Transverse colon (tissue), 4 donors: ENCODE measurements around the gene FRZB. TPM values are rescaled to one million over a fixed set of nuclear protein-coding genes. Genes with fewer than 3 reads are reported as not detected.
A peak's percentile ranks its signal among the peaks of the same experiment; 100 is the strongest.

Experiments used
- DNase-seq: peaks from one replicate; pipeline ENCODE4 v3.0.0-alpha.2; 2019
- H3K27ac ChIP-seq, 4 donors: fragments of 200-600 bp; sonication (generic); 2 replicates each; pipeline ENCODE4 v1.5.1; 2016 to 2018; ENCODE audit warnings: inconsistent platforms in 4 of 4
- H3K27me3 ChIP-seq: fragments of 200-600 bp; sonication (generic); 2 replicates; pipeline ENCODE4 v1.5.1; 2017; ENCODE audit warnings: inconsistent platforms
- H3K36me3 ChIP-seq, 4 donors: fragments of 200-600 bp; sonication (generic); 2 replicates each; pipeline ENCODE4 v1.5.1; 2017 to 2019; ENCODE audit warnings: inconsistent platforms in 4 of 4
- H3K4me1 ChIP-seq, 4 donors: fragments of 200-600 bp; sonication (generic); 2 replicates each; pipeline ENCODE4 v1.5.1; 2017 to 2020; ENCODE audit warnings: inconsistent platforms in 4 of 4
- H3K4me3 ChIP-seq, 4 donors: fragments of 200-600 bp; sonication (generic); 1 replicate in 1 of 4; 2 replicates in 3 of 4; pipeline versions ENCODE4 v1.5.1 to v1.6.1; 2017 to 2019; ENCODE audit warnings: inconsistent platforms in 4 of 4
- H3K9me3 ChIP-seq, 2 donors: fragments of 200-600 bp; sonication (generic); 2 replicates each; pipeline ENCODE4 v1.5.1; 2017 to 2019; ENCODE audit warnings: inconsistent platforms in 2 of 2
- CTCF ChIP-seq, 5 experiments: fragments of 200-600 bp in 3 of 5; fragments of 450-650 bp in 2 of 5; sonication (generic) in 3 of 5; IDR thresholded peaks; 1 replicate in 2 of 5; 2 replicates in 3 of 5; pipeline ENCODE4 v1.5.1; 2016 to 2017; ENCODE audit warnings: antibody characterized with exemption in 5 of 5, inconsistent platforms in 3 of 5, mild to moderate bottlenecking in 2 of 5, moderate library complexity in 1 of 5
- EP300 ChIP-seq: sonication (generic); formaldehyde crosslinking; IDR thresholded peaks from one replicate; pipeline ENCODE4 v1.6.1; 2017; ENCODE audit warnings: antibody characterized with exemption, low read depth
- POLR2A ChIP-seq: fragments of 450-650 bp; IDR thresholded peaks from one replicate; pipeline ENCODE4 v1.6.1; 2016; ENCODE audit warnings: antibody characterized with exemption, mild to moderate bottlenecking, moderate library complexity
- POLR2AphosphoS5 ChIP-seq, 3 donors: sonication (generic); formaldehyde crosslinking; IDR thresholded peaks; one replicate each; pipeline ENCODE4 v1.6.1; 2016; ENCODE audit warnings: antibody characterized with exemption in 3 of 3
- WGBS, 2 donors: methylation state at CpG; one replicate each; pipeline ENCODE4 v1.1.5; 2018; ENCODE audit warnings: low coverage in 1 of 2; 5-methylcytosine and 5-hydroxymethylcytosine counted together
- in situ Hi-C, 4 donors: fragments of 200-750 bp; cut with MboI; loops; one replicate each; pipeline versions ENCODE4 v1.15.0 to v1.15.1; 2017; ENCODE audit warnings: low sequenced_read_pairs in 3 of 4, low pct_ligation_motif_present in 1 of 4, low pct_unique_long_range_greater_than_20kb in 1 of 4
- intact Hi-C: fragments of 100-400 bp; cut with DNase I; formaldehyde crosslinking; loops from one replicate; pipeline ENCODE4 v1.15.1; 2023; ENCODE audit warnings: low total_unique reads
- total RNA-seq, 4 donors: library from RNA; depleted of rRNA; stranded (reverse); fragments of >200 nt; gene quantifications; one replicate each; pipeline ENCODE4 v1.1.0, GENCODE V29; 2016

Gene FRZB
- 10 to 100 TPM in 1 of 4 donors, 1 to 10 TPM in 2, under 1 TPM in 1; 0.37 to 11.9 (median 2.9) TPM for total RNA-seq

GRCh38 chr2:182866461-182867406 is at the start of gene FRZB:
Gene FRZB, minus strand, starts transcription at chr2:182866637. Its CDS starts 85 bp downstream, at chr2:182866552.
- TF ChIP-seq POLR2AphosphoS5 (IDR thresholded peaks at IDR 0.05) (peak in 2 of 3 donors; percentile 38 to 46), POLR2A (peak; percentile 31), CTCF (IDR thresholded peaks at IDR 0.05) (no peak), EP300 (no peak)
- H3K4me1 ChIP-seq = peaks cover 0 to 31% (median 15%) of the 10 kb centered on the region in 4 donors
- DNase-seq = peak; percentile 32
- in situ Hi-C loops (no loop called here), intact Hi-C loops (no loop called here)
- no peaks in the 10 kb centered on the region for H3K36me3 ChIP-seq
- 44 to 60% methylated on average over 1 to 44 of the region's 57 CpGs for WGBS, 2 donors
- peak within 1 kb of the TSS; percentile 61 to 79 (median 70) for H3K27ac ChIP-seq
- H3K4me3 ChIP-seq = peak within 1 kb of the TSS; percentile 13 to 50 (median 27)
- H3K27me3 ChIP-seq = peaks cover 18% of the 10 kb centered on the region
- no peaks in the 10 kb centered on the region for H3K9me3 ChIP-seq

GRCh38 chr2:182915369-182916326 is 49.2 kb upstream of the FRZB start:
- Histone ChIP-seq H3K4me3 (no peak overlapping the region), H3K27ac (no peak overlapping the region), H3K36me3 (no peaks in the 10 kb centered on the region), H3K4me1 (no peaks in the 10 kb centered on the region), H3K9me3 (no peaks in the 10 kb centered on the region), H3K27me3 (no peaks in the 10 kb centered on the region)
- TF ChIP-seq CTCF (IDR thresholded peaks at IDR 0.05) = no peak
- no peak for TF ChIP-seq POLR2A
- TF ChIP-seq EP300 = no peak
- no peak for TF ChIP-seq POLR2AphosphoS5 (IDR thresholded peaks at IDR 0.05)
- intact Hi-C loops (no loop called here), in situ Hi-C loops (no loop called here)
- no peak for DNase-seq
- 76 to 83% methylated on average over 6 of the region's 6 CpGs for WGBS, 2 donors

GRCh38 chr2:182914852-182915251 is 48.4 kb upstream of the FRZB start:
- no peak for DNase-seq
- no peak for TF ChIP-seq CTCF (IDR thresholded peaks at IDR 0.05)
- TF ChIP-seq EP300 = no peak
- TF ChIP-seq POLR2AphosphoS5 (IDR thresholded peaks at IDR 0.05) = no peak
- TF ChIP-seq POLR2A = no peak
- H3K27me3 ChIP-seq = no peaks in the 10 kb centered on the region

GRCh38 chr2:182913064-182913463 is 46.6 kb upstream of the FRZB start:
- 95% methylated on average over 1 of the region's 1 CpG; no CpG with 5 or more reads in 1 of the 2 donors for WGBS, 2 donors
- Histone ChIP-seq H3K27me3 (no peaks in the 10 kb centered on the region), H3K4me3 (no peak overlapping the region), H3K4me1 (no peaks in the 10 kb centered on the region), H3K9me3 (no peaks in the 10 kb centered on the region), H3K36me3 (peaks cover 0 to 3% (median 0%) of the 10 kb centered on the region in 4 donors), H3K27ac (no peak overlapping the region)
- intact Hi-C loops = no loop called here
- DNase-seq = no peak
- TF ChIP-seq POLR2A (no peak), CTCF (IDR thresholded peaks at IDR 0.05) (no peak), POLR2AphosphoS5 (IDR thresholded peaks at IDR 0.05) (no peak), EP300 (no peak)
- in situ Hi-C loops = no loop called here

More at GRCh38 chr2:182914852-182915251, 48.4 kb upstream of the FRZB start:
- in situ Hi-C loops (no loop called here), intact Hi-C loops (no loop called here)
- no peaks in the 10 kb centered on the region for H3K4me1 ChIP-seq
- no peak overlapping the region for H3K4me3 ChIP-seq
- H3K9me3 ChIP-seq = no peaks in the 10 kb centered on the region
- peaks cover 0 to 3% (median 0%) of the 10 kb centered on the region in 4 donors for H3K36me3 ChIP-seq
- no peak overlapping the region for H3K27ac ChIP-seq
- 95% methylated on average over 1 of the region's 1 CpG; no CpG with 5 or more reads in 1 of the 2 donors for WGBS, 2 donors
